ENCODE measurements around the gene GGT5.
"Not testable (repeated sequence)": the region's sequence is repeated elsewhere in the genome, so short reads cannot be mapped to it uniquely, and the experiment has no call there.

Gene GGT5

GRCh38 chr22:24270556-24271385, 25.9 kb upstream of the GGT5 start, which contains the start of gene SPECC1L:
Gene SPECC1L, plus strand, starts transcription at chr22:24270831. Its CDS starts 31,401 bp downstream, at chr22:24302232.
- DNase-seq: peak; percentile 93 to 95
- WGBS (ENCODE audit: extremely low coverage, insufficient coverage, insufficient read length): no CpG with 5 or more reads among the region's 89 CpGs
- Histone ChIP-seq H2AK5ac (ENCODE audit: low read length) (peak within 1 kb of the TSS; percentile 79), H3K36me3 (ENCODE audit: control insufficient read depth in 1 of 2, insufficient read depth in 2 of 2, low read length in 2 of 2) (peaks cover 0 to 2% of the 10 kb centered on the region in 2 experiments), H3K4me2 (ENCODE audit: low read length) (peak within 1 kb of the TSS; percentile 89), H3K23ac (ENCODE audit: low read length) (no peak within 1 kb of the TSS), H3K27ac (ENCODE audit: low read depth, low read length) (peak within 1 kb of the TSS; percentile 92), H3K4me1 (ENCODE audit: control insufficient read depth in 1 of 2, insufficient read depth in 2 of 2, low read length in 2 of 2) (peaks cover 2 to 7% of the 10 kb centered on the region in 2 experiments), H2AFZ (ENCODE audit: insufficient read depth, low read length, poor library complexity) (peak within 1 kb of the TSS; percentile 87), H2BK120ac (ENCODE audit: insufficient read depth, low read length, poor library complexity) (peak within 1 kb of the TSS; percentile 82), H3K4ac (ENCODE audit: low read depth, low read length) (peak within 1 kb of the TSS; percentile 87), H3K9me3 (ENCODE audit: insufficient read depth, low read depth, low read length) (no peaks in the 10 kb centered on the region), H4K91ac (ENCODE audit: low read depth, low read length) (peak within 1 kb of the TSS; percentile 91), H3K79me2 (ENCODE audit: control insufficient read depth, insufficient read depth, low read length, poor library complexity) (peaks cover 19% of the 10 kb centered on the region), H3K18ac (ENCODE audit: low read length) (peak within 1 kb of the TSS; percentile 89), H3K9ac (ENCODE audit: low read length) (peak within 1 kb of the TSS; percentile 95), H4K12ac (ENCODE audit: low read depth, low read length) (peak within 1 kb of the TSS; percentile 95), H3K4me3 (ENCODE audit: low read depth, low read length) (peak within 1 kb of the TSS; percentile 90), H2BK5ac (ENCODE audit: low read depth, low read length, poor library complexity) (peak within 1 kb of the TSS; percentile 88), H2BK12ac (ENCODE audit: low read length) (peak within 1 kb of the TSS; percentile 97), H3K27me3 (ENCODE audit: insufficient read depth, low read length) (no peaks in the 10 kb centered on the region), H3K14ac (ENCODE audit: low read length) (peak within 1 kb of the TSS; percentile 95), H4K8ac (ENCODE audit: low read depth, low read length) (peak within 1 kb of the TSS; percentile 97), H3K79me1 (ENCODE audit: low read length) (peaks cover 12% of the 10 kb centered on the region)

- H4K91ac ChIP-seq (ENCODE audit: low read depth, low read length); H3K9me3 ChIP-seq (ENCODE audit: insufficient read depth, low read depth, low read length); H2AFZ ChIP-seq (ENCODE audit: insufficient read depth, low read length, poor library complexity); H2BK12ac ChIP-seq (ENCODE audit: low read length); H3K27me3 ChIP-seq (ENCODE audit: insufficient read depth, low read length); H4K12ac ChIP-seq (ENCODE audit: low read depth, low read length); H3K18ac ChIP-seq (ENCODE audit: low read length); H3K4me2 ChIP-seq (ENCODE audit: low read length); H3K9ac ChIP-seq (ENCODE audit: low read length); H3K36me3 ChIP-seq (ENCODE audit: control insufficient read depth in 1 of 2, insufficient read depth in 2 of 2, low read length in 2 of 2); H2BK5ac ChIP-seq (ENCODE audit: low read depth, low read length, poor library complexity); H3K27ac ChIP-seq (ENCODE audit: low read depth, low read length); DNase-seq; H2AK5ac ChIP-seq (ENCODE audit: low read length); H2BK120ac ChIP-seq (ENCODE audit: insufficient read depth, low read length, poor library complexity); H3K23ac ChIP-seq (ENCODE audit: low read length); H3K14ac ChIP-seq (ENCODE audit: low read length); H3K79me2 ChIP-seq (ENCODE audit: control insufficient read depth, insufficient read depth, low read length, poor library complexity); H4K8ac ChIP-seq (ENCODE audit: low read depth, low read length); H3K4me3 ChIP-seq (ENCODE audit: low read depth, low read length); H3K4ac ChIP-seq (ENCODE audit: low read depth, low read length): not testable (repeated sequence)
- Histone ChIP-seq H3K79me1 (ENCODE audit: low read length) (peaks cover 14% of the 10 kb centered on the region), H3K4me1 (ENCODE audit: control insufficient read depth in 1 of 2, insufficient read depth in 2 of 2, low read length in 2 of 2) (peaks cover 5 to 14% of the 10 kb centered on the region in 2 experiments)
- no CpG with 5 or more reads among the region's 6 CpGs for WGBS (ENCODE audit: extremely low coverage, insufficient coverage, insufficient read length)
These were observed 21.6 kb upstream of the GGT5 start for GRCh38 chr22:24266495-24266894.

DNA sequence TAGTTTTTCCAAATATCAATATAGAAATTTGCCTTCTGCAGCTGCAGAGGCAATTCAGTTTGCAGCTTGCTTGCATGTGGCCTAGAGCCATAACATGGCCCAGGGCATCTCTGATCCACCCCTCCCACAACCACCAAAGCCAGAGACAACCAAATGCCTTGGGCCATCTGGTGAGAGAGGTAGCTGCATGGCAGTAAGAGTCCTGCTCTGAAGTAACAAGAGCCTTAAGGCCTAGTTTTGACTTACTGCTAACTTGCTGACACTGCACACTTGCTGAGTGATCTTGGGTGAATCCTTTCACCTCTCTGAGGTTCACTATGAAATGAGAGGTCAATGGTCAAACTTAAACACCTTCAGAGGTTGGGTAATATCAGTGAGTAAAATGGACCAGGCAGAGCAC, 20.9 kb upstream of the GGT5 start:
- Histone ChIP-seq H4K91ac (ENCODE audit: low read depth, low read length) (no peak overlapping the region), H3K4me1 (ENCODE audit: control insufficient read depth in 1 of 2, insufficient read depth in 2 of 2, low read length in 2 of 2) (peaks cover 5 to 14% of the 10 kb centered on the region in 2 experiments), H3K27me3 (ENCODE audit: insufficient read depth, low read length) (no peaks in the 10 kb centered on the region), H2BK5ac (ENCODE audit: low read depth, low read length, poor library complexity) (no peak overlapping the region), H2BK12ac (ENCODE audit: low read length) (no peak overlapping the region), H3K23ac (ENCODE audit: low read length) (no peak overlapping the region), H3K4me2 (ENCODE audit: low read length) (no peak overlapping the region), H3K79me2 (ENCODE audit: control insufficient read depth, insufficient read depth, low read length, poor library complexity) (peaks cover 2% of the 10 kb centered on the region), H3K4me3 (ENCODE audit: low read depth, low read length) (no peak overlapping the region), H2BK120ac (ENCODE audit: insufficient read depth, low read length, poor library complexity) (no peak overlapping the region), H4K8ac (ENCODE audit: low read depth, low read length) (no peak overlapping the region), H3K79me1 (ENCODE audit: low read length) (peaks cover 7% of the 10 kb centered on the region), H2AFZ (ENCODE audit: insufficient read depth, low read length, poor library complexity) (no peak overlapping the region), H3K9ac (ENCODE audit: low read length) (no peak overlapping the region), H3K4ac (ENCODE audit: low read depth, low read length) (no peak overlapping the region), H2AK5ac (ENCODE audit: low read length) (no peak overlapping the region), H3K36me3 (ENCODE audit: control insufficient read depth in 1 of 2, insufficient read depth in 2 of 2, low read length in 2 of 2) (no peaks in the 10 kb centered on the region), H3K18ac (ENCODE audit: low read length) (no peak overlapping the region), H3K27ac (ENCODE audit: low read depth, low read length) (no peak overlapping the region), H3K14ac (ENCODE audit: low read length) (no peak overlapping the region), H4K12ac (ENCODE audit: low read depth, low read length) (no peak overlapping the region), H3K9me3 (ENCODE audit: insufficient read depth, low read depth, low read length) (no peaks in the 10 kb centered on the region)
- no peak for DNase-seq

DNA sequence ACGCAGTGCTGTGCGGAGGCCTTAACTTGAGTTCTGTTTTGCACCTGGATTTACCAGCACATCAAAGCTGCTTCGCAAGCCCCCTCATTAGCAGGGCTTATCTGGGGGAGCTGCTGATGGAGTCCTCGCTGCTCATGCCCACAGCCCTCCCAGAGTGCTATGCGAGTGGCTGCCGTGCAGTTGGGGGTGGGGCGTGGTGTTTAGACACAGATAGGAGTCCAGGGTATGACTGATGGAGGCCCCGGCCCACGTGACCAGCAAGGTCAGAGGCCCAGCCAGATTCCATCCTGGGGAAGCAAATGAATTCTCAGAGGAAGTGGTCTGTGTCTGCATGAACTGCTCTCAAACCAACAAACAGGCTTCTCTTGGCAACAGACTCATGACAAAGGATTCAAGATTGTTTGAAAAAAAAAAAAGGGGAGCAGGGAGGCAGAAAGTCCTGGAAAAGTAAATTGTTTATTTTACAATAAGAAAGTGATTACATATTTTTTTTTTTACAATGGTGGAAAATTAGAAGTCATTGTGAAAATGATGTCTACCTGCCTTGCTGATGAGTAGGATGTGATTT, 19.5 kb upstream of the GGT5 start:
- not testable (repeated sequence) for H4K8ac ChIP-seq (ENCODE audit: low read depth, low read length); H2AFZ ChIP-seq (ENCODE audit: insufficient read depth, low read length, poor library complexity); H3K18ac ChIP-seq (ENCODE audit: low read length); H2BK12ac ChIP-seq (ENCODE audit: low read length); H3K9me3 ChIP-seq (ENCODE audit: insufficient read depth, low read depth, low read length); H3K4me2 ChIP-seq (ENCODE audit: low read length); H4K91ac ChIP-seq (ENCODE audit: low read depth, low read length); H3K9ac ChIP-seq (ENCODE audit: low read length); H3K4me3 ChIP-seq (ENCODE audit: low read depth, low read length); H3K79me2 ChIP-seq (ENCODE audit: control insufficient read depth, insufficient read depth, low read length, poor library complexity); H3K36me3 ChIP-seq (ENCODE audit: control insufficient read depth in 1 of 2, insufficient read depth in 2 of 2, low read length in 2 of 2); H3K4ac ChIP-seq (ENCODE audit: low read depth, low read length); H3K79me1 ChIP-seq (ENCODE audit: low read length); H2BK120ac ChIP-seq (ENCODE audit: insufficient read depth, low read length, poor library complexity); H4K12ac ChIP-seq (ENCODE audit: low read depth, low read length); H2AK5ac ChIP-seq (ENCODE audit: low read length); H3K14ac ChIP-seq (ENCODE audit: low read length); DNase-seq; H3K23ac ChIP-seq (ENCODE audit: low read length); H3K27me3 ChIP-seq (ENCODE audit: insufficient read depth, low read length)
- peak overlapping the region; percentile 79 for H3K27ac ChIP-seq (ENCODE audit: low read depth, low read length)
- WGBS (ENCODE audit: extremely low coverage, insufficient coverage, insufficient read length): no CpG with 5 or more reads among the region's 9 CpGs
- peaks cover 3 to 14% of the 10 kb centered on the region in 2 experiments for H3K4me1 ChIP-seq (ENCODE audit: control insufficient read depth in 1 of 2, insufficient read depth in 2 of 2, low read length in 2 of 2)
- peak overlapping the region; percentile 52 for H2BK5ac ChIP-seq (ENCODE audit: low read depth, low read length, poor library complexity)

Data from trophoblast cell (in vitro differentiated cells and primary cell).